RPMI7951 (cell line): ENCODE results near the gene APOA4. TPM values are rescaled to one million over a fixed set of nuclear protein-coding genes. Genes with fewer than 3 reads are reported as not detected.
"Not testable (repeated sequence)": the region's sequence is repeated elsewhere in the genome, so short reads cannot be mapped to it uniquely, and the experiment has no call there.

Source experiments
- DNase-seq: peaks from one replicate; pipeline ENCODE4 v3.0.0-alpha.2; 2012; ENCODE audit warnings: low read depth
- total RNA-seq: library from RNA; depleted of rRNA; stranded (reverse); fragments of >200 nt; shearing (Covaris generic); gene quantifications from 2 replicates; pipeline ENCODE4 v1.2.3, GENCODE V29; 2014

APOA4 gene
- total RNA-seq, 1 experiment from 2014 or later, result not detected

GRCh38 chr11:116801662-116802061 lies 21.4 kb downstream of the APOA4 start:
- DNase-seq, result not testable (repeated sequence)

GRCh38 chr11:116800610-116801009 lies 22.5 kb downstream of the APOA4 start:
- no peak for DNase-seq

GRCh38 chr11:116798368-116798767 lies 24.7 kb downstream of the APOA4 start:
- no peak for DNase-seq

- DNase-seq, result no peak
Measured at GRCh38 chr11:116797816-116798215, 25.3 kb downstream of the APOA4 start.

GRCh38 chr11:116796548-116796947 lies 26.6 kb downstream of the APOA4 start:
- DNase-seq, result no peak

- DNase-seq, result no peak
Measured at GRCh38 chr11:116794851-116795250, 28.3 kb downstream of the APOA4 start.

- peak; percentile 31 for DNase-seq
Measured at GRCh38 chr11:116793772-116794097, 29.4 kb downstream of the APOA4 start.

- peak; percentile 79 for DNase-seq
Measured at GRCh38 chr11:116792869-116793771, 30.0 kb downstream of the APOA4 start.

- no peak for DNase-seq
Measured at GRCh38 chr11:116792144-116792868, 30.8 kb downstream of the APOA4 start.

- no peak for DNase-seq
Measured at GRCh38 chr11:116791813-116792143, 31.3 kb downstream of the APOA4 start, which contains the start of gene APOA5. Gene APOA5, minus strand, starts transcription at chr11:116791879. Its CDS starts 19 bp downstream, at chr11:116791860.

- peak; percentile 56 for DNase-seq
Measured at GRCh38 chr11:116791002-116791812, 31.9 kb downstream of the APOA4 start.

- DNase-seq, result no peak
Measured at GRCh38 chr11:116790167-116791001, 32.7 kb downstream of the APOA4 start.

- no peak for DNase-seq
Measured at GRCh38 chr11:116788975-116789374, 34.1 kb downstream of the APOA4 start.

- DNase-seq, result no peak
Measured at GRCh38 chr11:116788534-116788933, 34.6 kb downstream of the APOA4 start.

GRCh38 chr11:116787786-116788486 lies 35.2 kb downstream of the APOA4 start, which contains the start of gene ZPR1:
Gene ZPR1, minus strand, starts transcription at chr11:116788023. Its CDS starts 33 bp downstream, at chr11:116787990.
- peak; percentile 67 for DNase-seq

- DNase-seq, result no peak
Measured at GRCh38 chr11:116787436-116787785, 35.7 kb downstream of the APOA4 start.

- no peak for DNase-seq
Measured at GRCh38 chr11:116786966-116787365, 36.1 kb downstream of the APOA4 start.

- DNase-seq, result no peak
Measured at GRCh38 chr11:116786326-116786725, 36.8 kb downstream of the APOA4 start.

GRCh38 chr11:116782728-116783127 lies 40.4 kb downstream of the APOA4 start:
- peak; percentile 88 for DNase-seq

GRCh38 chr11:116778556-116778955 lies 44.5 kb downstream of the APOA4 start:
- no peak for DNase-seq

- no peak for DNase-seq
Measured at GRCh38 chr11:116777056-116777455, 46.0 kb downstream of the APOA4 start.
